GM11168 (cell line): Measurements from ENCODE around the gene WSCD1.

Experiments
- in situ Hi-C: fragments of 300-500 bp; cut with MboI; formaldehyde crosslinking; loops from one replicate; pipeline ENCODE4 v1.12.0; 2022; ENCODE audit warnings: low sequenced_read_pairs; ENCODE audit not compliant: unreplicated experiment

Gene WSCD1

DNA sequence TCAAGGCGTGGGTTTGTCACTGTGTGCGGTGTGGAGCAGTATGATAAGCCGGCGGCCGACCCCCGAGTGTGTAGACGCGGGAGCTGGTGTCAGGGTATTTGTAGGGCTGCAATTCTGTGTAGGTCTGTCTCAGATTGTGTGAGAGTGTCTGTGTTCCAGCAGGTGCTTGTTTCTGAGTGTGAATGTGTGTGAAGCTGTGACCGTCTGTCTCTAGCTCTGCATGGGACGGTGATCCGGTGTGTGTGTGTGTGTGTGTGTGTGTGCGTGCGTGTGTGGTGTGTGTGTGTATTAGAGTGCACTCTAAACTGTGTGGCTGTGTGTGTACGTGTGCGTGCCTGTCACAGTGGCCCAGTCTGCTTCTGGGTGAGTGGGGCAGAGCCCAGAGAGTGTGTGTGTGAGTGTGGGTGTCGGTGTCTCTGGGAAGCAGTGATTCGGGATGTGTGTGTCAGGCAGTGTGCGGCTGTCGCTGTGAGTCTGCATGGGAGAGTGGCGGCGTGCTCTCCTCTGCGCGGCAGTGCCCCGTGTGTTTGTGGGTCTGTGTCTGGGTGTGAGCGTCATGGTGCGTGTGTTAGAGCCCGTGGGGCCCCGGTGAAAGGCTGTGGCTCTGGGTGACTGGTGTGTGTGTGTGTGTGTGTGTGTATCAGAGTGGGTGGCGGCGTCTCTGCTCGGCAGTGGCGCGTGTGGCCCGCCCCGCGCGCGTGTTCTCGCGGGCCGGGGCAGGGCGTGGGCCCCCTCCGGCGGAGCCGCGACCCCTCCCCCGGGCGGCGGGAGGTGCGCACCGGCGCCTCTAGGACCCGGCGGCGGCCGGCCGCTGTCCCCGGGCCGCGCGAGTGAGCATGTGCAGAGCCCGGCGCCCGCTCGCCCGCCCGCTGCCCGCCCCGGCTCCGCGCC, at the start of gene WSCD1:
WSCD1 (plus strand) TSS at position 841 of the 891 bp plus-strand sequence. CDS start 10,280 bp downstream, outside the sequence.
- in situ Hi-C loops: no loop called here

GRCh38 chr17:6021011-6021400, 49.2 kb upstream of the WSCD1 start:
- in situ Hi-C loops: no loop called here

DNA sequence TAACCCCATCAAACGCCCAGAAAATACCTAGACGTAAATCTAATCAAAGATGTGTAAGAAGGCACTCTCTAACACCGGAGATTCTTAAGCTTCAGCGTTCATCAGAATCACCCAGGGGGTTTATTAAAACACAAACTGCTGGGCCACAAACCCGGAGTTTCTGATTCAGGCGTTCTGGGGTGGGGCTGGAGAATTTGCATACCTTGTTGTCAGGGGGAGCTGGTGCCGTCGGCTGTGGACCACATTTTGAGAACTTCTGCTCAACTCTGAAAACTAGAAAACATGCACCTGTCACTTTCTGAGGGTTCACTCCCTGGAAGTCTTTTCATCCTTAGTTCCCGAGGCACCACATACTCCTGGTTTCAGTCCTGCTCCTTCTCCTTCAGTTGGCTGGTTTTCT, 48.6 kb upstream of the WSCD1 start:
- in situ Hi-C loops: no loop called here

DNA sequence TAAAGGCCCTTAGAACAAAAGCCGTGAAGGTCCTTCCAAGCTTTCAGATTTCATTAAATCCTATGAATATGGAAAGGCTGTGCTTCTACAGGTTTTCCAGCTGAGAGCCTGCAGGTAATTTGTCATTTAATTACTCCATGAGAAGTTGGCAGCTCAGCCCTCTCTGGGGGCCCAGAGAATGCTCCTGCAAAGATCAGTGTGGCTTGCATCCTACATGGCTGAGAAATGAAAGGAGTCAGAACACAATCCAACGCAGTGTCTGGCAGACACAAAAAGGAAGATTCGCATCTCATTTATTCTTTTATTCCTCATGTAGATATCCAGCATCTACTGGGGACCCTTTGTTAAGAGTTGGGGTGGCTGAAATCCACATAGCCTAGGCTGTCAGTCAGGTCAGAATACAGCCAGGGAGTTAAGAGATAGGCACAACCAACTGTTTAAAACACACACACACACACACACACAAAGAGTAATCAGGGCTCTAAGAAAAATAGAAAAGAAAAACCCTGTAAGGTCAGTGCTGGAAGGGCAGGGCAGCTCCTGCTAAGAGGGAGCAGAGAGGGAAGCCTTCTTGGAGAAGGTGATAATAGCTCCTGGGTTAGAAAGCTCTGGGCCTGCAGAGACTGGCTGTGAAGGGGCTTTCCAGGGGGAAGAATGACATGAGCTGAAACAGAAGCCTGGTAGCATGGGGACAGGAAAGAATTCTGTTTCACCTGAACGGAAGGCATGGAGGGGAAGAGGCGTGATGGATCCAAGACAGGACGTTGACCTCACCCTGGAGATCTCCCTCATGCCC, 46.9 kb upstream of the WSCD1 start:
- in situ Hi-C loops: no loop called here

- in situ Hi-C loops: no loop called here
Measured at GRCh38 chr17:6024576-6024975, 45.6 kb upstream of the WSCD1 start.

GRCh38 chr17:6027342-6028024, 42.7 kb upstream of the WSCD1 start:
- in situ Hi-C loops: no loop called here

GRCh38 chr17:6028294-6028693, 41.9 kb upstream of the WSCD1 start:
- in situ Hi-C loops: no loop called here

- in situ Hi-C loops: no loop called here
Measured at GRCh38 chr17:6035801-6036394, 34.3 kb upstream of the WSCD1 start.

DNA sequence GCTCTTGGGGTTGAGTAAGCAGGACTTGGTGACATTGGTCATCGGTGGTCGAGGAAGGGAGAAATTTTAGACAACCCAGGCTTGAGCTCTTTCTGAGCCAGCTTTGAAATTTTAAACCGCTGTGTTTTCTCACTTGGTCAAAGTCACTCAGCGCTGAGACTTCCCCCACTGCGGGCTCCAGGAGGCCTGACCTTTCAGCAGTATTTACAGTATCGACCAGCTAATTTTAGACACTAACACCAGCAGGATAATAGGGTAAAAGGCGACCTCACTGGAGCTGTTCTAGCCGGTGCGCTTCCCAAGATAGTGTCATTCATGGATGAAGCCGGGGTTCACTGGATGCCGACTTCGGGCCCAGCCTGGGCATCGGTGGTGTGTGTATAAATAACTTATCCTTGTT, 29.7 kb upstream of the WSCD1 start:
- in situ Hi-C loops: no loop called here

GRCh38 chr17:6041246-6041645, 28.9 kb upstream of the WSCD1 start:
- in situ Hi-C loops: no loop called here

DNA sequence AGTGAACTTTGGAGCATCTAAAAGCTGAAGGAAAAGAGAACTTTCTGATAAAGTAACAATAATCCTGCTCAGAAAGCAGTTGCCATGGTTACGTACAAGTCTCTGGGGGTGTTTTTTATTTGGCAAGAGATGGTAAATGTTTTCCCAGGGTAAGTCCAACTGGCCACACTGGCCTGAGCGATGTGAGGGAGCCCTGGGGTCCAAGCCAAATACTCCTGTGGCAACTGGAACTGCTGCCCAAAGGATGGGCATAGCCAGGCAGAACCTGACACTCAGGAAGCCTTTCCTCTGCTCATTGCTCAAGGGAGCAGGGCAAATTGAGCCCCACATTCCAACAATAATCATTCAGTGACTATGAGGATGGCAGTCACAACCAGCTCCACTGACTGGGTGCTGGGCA, 26.8 kb upstream of the WSCD1 start:
- in situ Hi-C loops: no loop called here

DNA sequence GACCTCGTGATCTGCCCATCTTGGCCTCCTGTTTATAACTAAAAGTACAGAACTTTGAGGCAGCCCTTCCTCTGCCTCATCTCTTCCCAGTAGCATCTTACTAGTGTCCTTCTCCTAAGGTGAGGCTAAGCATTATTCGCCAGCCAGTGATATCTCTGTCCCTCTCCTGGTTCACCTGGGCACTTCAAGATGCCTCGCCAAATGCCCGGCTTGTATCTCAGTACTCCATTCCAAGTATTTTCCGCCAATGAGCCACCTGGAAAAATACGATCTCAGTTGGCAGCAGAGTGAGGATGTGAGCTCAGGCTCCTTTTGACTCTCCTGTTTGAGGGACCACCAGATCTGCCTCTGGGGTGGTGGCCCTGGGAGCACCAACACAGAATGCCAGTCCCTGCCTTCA, 25.9 kb upstream of the WSCD1 start:
- in situ Hi-C loops: no loop called here

GRCh38 chr17:6045621-6046357, 24.4 kb upstream of the WSCD1 start:
- in situ Hi-C loops: no loop called here

- in situ Hi-C loops: no loop called here
Measured at GRCh38 chr17:6046431-6046830, 23.7 kb upstream of the WSCD1 start.

DNA sequence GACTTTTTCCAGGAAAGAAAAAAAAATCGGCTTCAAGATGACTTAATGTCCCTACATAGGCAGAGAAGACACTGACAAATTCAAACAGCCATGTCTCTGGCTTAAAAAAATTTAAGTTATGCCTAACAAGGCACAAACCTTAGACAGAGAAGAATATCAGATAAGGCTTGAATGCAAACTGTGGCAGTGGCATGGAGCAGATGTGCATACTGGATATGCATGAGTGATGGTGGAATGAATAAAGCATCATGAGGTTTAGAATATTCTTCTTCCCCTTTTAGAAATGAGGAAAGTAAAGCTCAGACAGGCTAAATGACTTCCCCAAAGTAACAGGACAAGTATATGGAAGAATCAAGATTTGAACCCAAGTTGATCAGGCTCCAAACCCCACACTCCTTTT, 23.2 kb upstream of the WSCD1 start:
- in situ Hi-C loops: no loop called here

GRCh38 chr17:6047966-6048365, 22.2 kb upstream of the WSCD1 start:
- in situ Hi-C loops: no loop called here

DNA sequence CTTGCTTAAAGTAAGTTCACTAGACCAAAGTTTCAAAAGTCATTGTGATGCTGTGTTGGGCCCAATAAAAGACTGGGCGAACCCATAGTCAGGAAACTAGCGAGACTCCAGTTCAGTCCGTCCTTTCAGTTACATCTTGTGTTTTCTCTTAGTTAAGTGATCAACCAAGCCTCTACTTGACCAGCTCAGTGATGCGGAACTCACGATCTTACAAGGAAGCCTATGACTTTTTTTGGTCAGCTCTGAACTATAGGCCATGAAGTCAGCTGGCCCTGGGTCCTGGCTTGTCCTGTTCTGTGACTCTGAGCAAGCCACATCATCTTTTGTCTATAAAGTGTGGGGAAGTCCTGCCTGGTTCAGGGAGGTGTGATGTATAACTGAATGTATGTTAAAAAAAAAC, 21.7 kb upstream of the WSCD1 start:
- in situ Hi-C loops: no loop called here

- in situ Hi-C loops: no loop called here
Measured at GRCh38 chr17:6052926-6053325, 17.3 kb upstream of the WSCD1 start.

- in situ Hi-C loops: no loop called here
Measured at GRCh38 chr17:6054372-6054771, 15.8 kb upstream of the WSCD1 start.

DNA sequence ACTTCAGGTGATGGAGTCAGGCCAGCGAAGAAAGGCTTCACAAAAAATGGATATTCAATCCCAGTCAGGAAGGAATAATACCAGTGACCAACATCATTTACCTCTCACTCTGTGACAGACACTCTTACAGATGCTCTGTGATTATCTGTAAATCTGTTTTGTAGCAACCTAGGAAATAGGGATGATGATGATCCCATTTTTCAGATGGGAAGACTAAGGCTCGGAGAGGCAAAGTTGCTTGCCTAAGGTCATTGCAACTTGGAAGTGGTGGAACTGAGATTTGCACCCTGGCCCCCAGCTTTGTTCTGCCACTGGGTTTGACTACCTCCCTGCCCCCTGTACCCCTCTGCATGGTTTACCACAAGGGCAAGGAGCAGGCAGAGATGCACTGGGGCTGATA, 14.1 kb upstream of the WSCD1 start:
- in situ Hi-C loops: no loop called here
